Choroid plexus epithelial cell (primary cell): ENCODE data around the gene PAM.

Experiments used
- DNase-seq: peaks from one replicate; pipeline ENCODE4 v3.0.0-alpha.2; 2010; ENCODE audit warnings: low read depth
- H3K4me3 ChIP-seq: 2 replicates; pipeline ENCODE4 v1.5.1; 2011; ENCODE audit warnings: low read depth, mild to moderate bottlenecking, control low read depth, low read length, moderate library complexity
- TF ChIP-seq, protein P1 (sequence below): conservative IDR thresholded peaks from 2 replicates; pipeline ENCODE4 v1.5.1; 2011; ENCODE audit warnings: low read depth, mild to moderate bottlenecking, control low read depth, inconsistent platforms, low read length, moderate library complexity

Gene PAM

DNA sequence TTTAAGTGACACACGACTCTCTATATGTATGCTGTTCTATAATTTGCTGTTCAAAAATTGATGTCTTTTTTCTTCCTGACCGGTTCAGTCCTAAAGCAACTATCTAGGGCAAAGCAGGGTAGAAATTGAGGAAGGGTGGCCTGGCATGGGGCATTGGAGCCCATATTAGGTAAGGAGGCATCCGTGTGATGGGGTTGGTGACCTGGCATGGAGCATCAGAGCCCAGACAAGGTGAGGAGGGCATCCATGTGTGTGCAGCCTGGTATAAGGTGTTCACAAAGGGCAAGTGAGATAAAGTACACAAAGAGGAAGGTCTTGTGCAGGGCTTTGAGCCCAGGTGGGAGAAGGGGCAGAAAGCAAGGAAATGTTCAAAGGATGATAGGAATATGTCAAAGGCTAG lies 104.9 kb downstream of the PAM start:
- H3K4me3 ChIP-seq, result no peak overlapping the region
- no peak for DNase-seq
- TF ChIP-seq, protein P1, sequence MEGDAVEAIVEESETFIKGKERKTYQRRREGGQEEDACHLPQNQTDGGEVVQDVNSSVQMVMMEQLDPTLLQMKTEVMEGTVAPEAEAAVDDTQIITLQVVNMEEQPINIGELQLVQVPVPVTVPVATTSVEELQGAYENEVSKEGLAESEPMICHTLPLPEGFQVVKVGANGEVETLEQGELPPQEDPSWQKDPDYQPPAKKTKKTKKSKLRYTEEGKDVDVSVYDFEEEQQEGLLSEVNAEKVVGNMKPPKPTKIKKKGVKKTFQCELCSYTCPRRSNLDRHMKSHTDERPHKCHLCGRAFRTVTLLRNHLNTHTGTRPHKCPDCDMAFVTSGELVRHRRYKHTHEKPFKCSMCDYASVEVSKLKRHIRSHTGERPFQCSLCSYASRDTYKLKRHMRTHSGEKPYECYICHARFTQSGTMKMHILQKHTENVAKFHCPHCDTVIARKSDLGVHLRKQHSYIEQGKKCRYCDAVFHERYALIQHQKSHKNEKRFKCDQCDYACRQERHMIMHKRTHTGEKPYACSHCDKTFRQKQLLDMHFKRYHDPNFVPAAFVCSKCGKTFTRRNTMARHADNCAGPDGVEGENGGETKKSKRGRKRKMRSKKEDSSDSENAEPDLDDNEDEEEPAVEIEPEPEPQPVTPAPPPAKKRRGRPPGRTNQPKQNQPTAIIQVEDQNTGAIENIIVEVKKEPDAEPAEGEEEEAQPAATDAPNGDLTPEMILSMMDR, result no peak

DNA sequence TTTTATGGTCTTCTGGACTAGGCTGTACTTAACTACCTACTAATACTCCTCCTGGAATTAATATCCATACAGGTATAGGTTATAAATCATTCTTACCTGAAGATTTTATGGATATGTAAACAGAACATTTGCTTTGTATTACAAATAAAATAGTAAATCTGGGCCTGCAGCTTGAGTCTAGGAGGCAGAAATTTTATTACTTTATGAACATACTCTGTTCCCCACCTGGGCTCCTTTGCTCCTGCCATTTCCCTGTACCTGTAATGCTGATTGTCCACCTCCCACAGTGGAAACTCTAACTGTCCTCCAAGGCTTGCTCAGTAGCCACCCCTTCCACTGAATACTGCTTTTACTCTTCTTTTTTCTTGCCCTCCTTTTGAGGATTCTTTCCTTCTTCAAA lies 108.0 kb downstream of the PAM start:
- TF ChIP-seq, protein P1, result no peak
- no peak for DNase-seq
- no peak overlapping the region for H3K4me3 ChIP-seq

DNA sequence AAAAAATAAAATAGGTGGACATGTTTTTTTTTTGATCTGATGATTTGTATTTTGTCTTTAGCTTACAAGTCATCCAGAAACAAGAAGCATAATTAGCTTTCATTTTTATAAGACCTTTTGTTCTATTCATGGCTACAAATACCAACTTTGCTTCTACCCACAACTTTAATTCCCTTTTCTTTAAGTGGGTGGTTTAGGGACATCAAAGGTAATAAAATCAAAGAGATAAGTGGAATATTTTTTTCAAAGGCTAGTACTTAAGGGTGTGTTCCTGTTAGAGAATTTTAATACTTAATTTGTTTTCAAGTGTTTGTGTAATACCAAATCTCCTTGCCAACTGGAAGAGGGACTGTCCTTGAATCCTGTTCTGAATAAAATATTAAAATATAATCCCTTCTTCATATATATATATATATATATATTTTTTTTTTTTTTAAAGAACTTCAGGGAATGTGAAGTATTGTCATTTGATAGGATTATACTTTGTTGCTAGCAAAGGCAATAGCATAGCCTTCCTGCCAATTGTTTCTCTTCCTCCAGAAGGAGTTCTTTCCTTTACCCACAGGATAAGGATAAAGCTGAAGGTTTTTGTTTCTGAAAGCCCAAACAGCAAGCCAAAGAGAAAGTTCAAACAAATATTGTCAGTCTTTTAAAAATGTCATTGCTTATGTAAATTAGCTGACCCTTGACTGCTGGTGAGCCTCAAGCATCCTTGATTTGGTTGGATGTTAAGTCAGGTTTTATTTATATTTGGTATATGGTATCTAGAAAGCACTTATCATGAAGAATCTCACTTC lies 108.9 kb downstream of the PAM start:
- TF ChIP-seq, protein P1, result no peak
- no peak overlapping the region for H3K4me3 ChIP-seq

DNA sequence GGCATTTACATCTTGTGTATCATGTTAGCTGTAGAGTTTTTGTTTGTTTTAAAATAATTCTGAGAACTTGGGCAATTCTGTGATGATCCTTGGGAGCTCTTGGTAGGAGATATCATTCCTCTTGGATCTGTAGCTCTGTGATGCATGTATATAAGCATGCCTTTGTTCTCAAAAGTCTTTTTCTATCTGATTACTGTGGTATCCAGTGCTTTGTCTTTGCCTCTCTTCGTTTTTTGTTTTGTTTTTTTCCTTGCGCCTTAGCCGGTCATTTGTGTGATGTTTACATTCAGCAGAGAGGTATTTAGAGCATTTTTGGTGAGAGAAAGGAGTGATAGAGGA lies 110.0 kb downstream of the PAM start:
- TF ChIP-seq, protein P1, result no peak
- peak overlapping the region; percentile 74 for H3K4me3 ChIP-seq
- DNase-seq, result no peak

More for the DNA sequence above, 108.9 kb downstream of the PAM start:
- DNase-seq, result no peak

DNA sequence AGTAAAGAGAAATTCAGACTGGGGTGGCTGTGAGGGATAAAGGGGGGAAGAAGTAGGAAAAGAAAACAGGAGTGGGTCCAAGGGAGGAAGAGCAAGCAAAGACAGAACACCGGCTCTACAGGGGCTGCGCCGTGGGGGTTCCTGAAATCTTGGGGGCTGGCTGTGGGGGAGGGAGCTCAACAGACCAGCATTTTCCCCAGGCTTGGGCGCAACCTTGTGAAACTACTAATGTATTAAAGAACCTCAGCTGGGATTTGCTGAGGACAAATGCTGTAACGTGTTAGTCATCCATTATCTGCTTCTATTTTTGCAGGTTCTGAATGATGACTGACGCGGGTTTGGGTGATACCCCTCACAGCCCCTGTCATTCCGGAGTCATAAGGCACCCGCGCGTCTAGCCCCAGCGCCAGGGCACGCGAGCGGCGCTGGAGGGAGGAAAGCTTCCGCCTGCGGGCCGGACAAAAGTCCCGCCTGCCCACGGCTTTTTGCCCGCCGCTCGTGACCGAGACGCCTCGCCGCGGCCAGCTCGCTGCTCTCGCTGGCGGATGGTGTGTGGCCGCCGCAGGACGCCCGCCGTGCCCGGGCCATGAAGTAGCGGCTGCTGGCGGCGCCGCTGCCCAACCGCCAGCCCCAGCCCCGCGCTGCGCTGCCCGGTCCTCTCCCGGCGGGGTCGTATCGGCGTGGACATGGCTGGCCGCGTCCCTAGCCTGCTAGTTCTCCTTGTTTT lies 110.6 kb downstream of the PAM start:
- DNase-seq, result peak; percentile 81
- H3K4me3 ChIP-seq, result peak overlapping the region; percentile 74
- TF ChIP-seq, protein P1, result no peak

DNA sequence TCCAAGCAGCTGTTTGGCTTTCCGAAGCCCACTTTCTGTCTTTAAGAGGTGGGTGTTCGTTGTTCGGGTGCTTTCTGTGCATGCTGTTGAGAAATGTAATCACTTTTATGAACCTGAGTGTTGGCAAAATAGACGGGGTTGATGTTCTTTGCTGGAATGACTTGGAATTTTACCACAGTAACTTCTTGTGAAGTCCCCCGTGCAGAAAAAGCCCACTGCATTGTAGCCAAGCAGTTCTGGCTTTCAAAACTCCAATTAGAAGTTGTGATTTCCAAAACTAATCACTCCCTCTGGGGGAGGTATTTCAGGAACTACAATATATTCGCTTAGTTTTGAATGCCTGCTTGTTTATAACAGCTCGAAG lies 111.1 kb downstream of the PAM start:
- DNase-seq, result peak; percentile 36
- TF ChIP-seq, protein P1, result no peak
- peak overlapping the region; percentile 74 for H3K4me3 ChIP-seq
